AG04450 (cell line): Measurements from ENCODE around the gene GP9. TPM values are rescaled to one million over a fixed set of nuclear protein-coding genes. Genes with fewer than 3 reads are reported as not detected.
"Not testable (repeated sequence)": the region's sequence is repeated elsewhere in the genome, so short reads cannot be mapped to it uniquely, and the experiment has no call there.

Experiments used
- CTCF ChIA-PET: fragments of 300-600, 350-600 bp; formaldehyde crosslinking; extraction: SDS; loops from one replicate; lab custom pipeline; 2022; ENCODE audit warnings: antibody characterized with exemption, inconsistent platforms; lab: Charles Lee
- POLR2A ChIA-PET: fragments of 350-600 bp; formaldehyde crosslinking; extraction: SDS; loops from one replicate; lab custom pipeline; 2021; ENCODE audit warnings: antibody characterized with exemption, inconsistent platforms; lab: Yijun Ruan, JAX
- DNase-seq: peaks from one replicate; pipeline ENCODE4 v3.0.0-alpha.2; 2011; ENCODE audit warnings: low read depth, low spot score
- H3K27ac ChIP-seq: one replicate; pipeline ENCODE4 v1.5.1; 2012; ENCODE audit warnings: low read depth, low read length, control low read depth
- H3K27me3 ChIP-seq: one replicate; pipeline ENCODE4 v1.6.0; 2012; ENCODE audit warnings: low read length; ENCODE audit not compliant: control insufficient read depth, insufficient read depth
- H3K4me3 ChIP-seq: 2 replicates; pipeline ENCODE4 v1.5.1; 2011; ENCODE audit warnings: mild to moderate bottlenecking, low read depth, low read length, control low read depth
- H3K9me3 ChIP-seq: 2 replicates; pipeline ENCODE4 v1.5.1; 2012; ENCODE audit warnings: low read length; ENCODE audit not compliant: control insufficient read depth, insufficient read depth
- CTCF ChIP-seq: IDR thresholded peaks from 2 replicates; pipeline ENCODE4 v1.5.1; 2011; ENCODE audit warnings: low read depth, low read length, control low read depth, inconsistent platforms
- polyA plus RNA-seq: library from polyadenylated mRNA; depleted of rRNA; stranded (reverse); fragments of >200 nt; gene quantifications from 2 replicates; pipeline ENCODE4 v1.2.3, GENCODE V29; 2011

GP9 gene
- polyA plus RNA-seq, 1 experiment, result not detected

- no peak overlapping the region for H3K4me3 ChIP-seq
- no peak overlapping the region for H3K27ac ChIP-seq
- H3K27me3 ChIP-seq, result peaks cover 3% of the 10 kb centered on the region
- DNase-seq, result no peak
- no peak for TF ChIP-seq CTCF
- POLR2A ChIA-PET, result interaction anchor here (0.7 kb wide), 1 partner anchor 100 kb away, joined by 7 read pairs; no protein-coding TSS in a partner anchor
- no peaks in the 10 kb centered on the region for H3K9me3 ChIP-seq
- CTCF ChIA-PET, result interaction anchor here (0.6 to 5.8 kb wide), 3 partner anchors 67 to 161 kb away, joined by 3 to 39 read pairs (median 3); no protein-coding TSS in a partner anchor
Measured at GRCh38 chr3:129084501-129084900, 23.9 kb downstream of the GP9 start.

GRCh38 chr3:129085165-129085715 lies 24.7 kb downstream of the GP9 start:
- Histone ChIP-seq H3K27me3 (peaks cover 3% of the 10 kb centered on the region), H3K9me3 (no peaks in the 10 kb centered on the region), H3K4me3 (no peak overlapping the region), H3K27ac (no peak overlapping the region)
- POLR2A ChIA-PET, result no interaction called here
- no peak for TF ChIP-seq CTCF
- DNase-seq, result no peak
- CTCF ChIA-PET, result interaction anchor here (2.1 to 5.8 kb wide), 2 partner anchors 32 to 115 kb away, joined by 8 to 39 read pairs; no protein-coding TSS in a partner anchor

GRCh38 chr3:129085818-129086217 lies 25.2 kb downstream of the GP9 start:
- TF ChIP-seq CTCF, result no peak
- H3K27ac ChIP-seq, result no peak overlapping the region
- ChIA-PET POLR2A (no interaction called here), CTCF (interaction anchor here (2.1 to 5.8 kb wide), 2 partner anchors 33 to 115 kb away, joined by 8 to 39 read pairs; no protein-coding TSS in a partner anchor)
- DNase-seq, result no peak
- no peaks in the 10 kb centered on the region for H3K9me3 ChIP-seq
- H3K27me3 ChIP-seq, result peaks cover 3% of the 10 kb centered on the region
- no peak overlapping the region for H3K4me3 ChIP-seq

GRCh38 chr3:129087138-129087702 lies 26.6 kb downstream of the GP9 start:
- no peaks in the 10 kb centered on the region for H3K27me3 ChIP-seq
- POLR2A ChIA-PET, result no interaction called here
- CTCF ChIA-PET, result interaction anchor here (2.1 to 5.8 kb wide), 2 partner anchors 34 to 117 kb away, joined by 8 to 39 read pairs; no protein-coding TSS in a partner anchor
- no peak for TF ChIP-seq CTCF
- no peak overlapping the region for H3K4me3 ChIP-seq
- H3K27ac ChIP-seq, result peak overlapping the region; percentile 47
- DNase-seq, result no peak
- no peaks in the 10 kb centered on the region for H3K9me3 ChIP-seq

GRCh38 chr3:129087904-129088303 lies 27.3 kb downstream of the GP9 start:
- H3K9me3 ChIP-seq, DNase-seq, POLR2A ChIA-PET, H3K4me3 ChIP-seq, H3K27me3 ChIP-seq, H3K27ac ChIP-seq: not testable (repeated sequence)
- CTCF ChIA-PET, result interaction anchor here (5.8 kb wide), 1 partner anchor 117 kb away, joined by 39 read pairs; no protein-coding TSS in a partner anchor

GRCh38 chr3:129088312-129088711 lies 27.7 kb downstream of the GP9 start:
- H3K4me3 ChIP-seq, CTCF ChIA-PET, H3K9me3 ChIP-seq, DNase-seq, POLR2A ChIA-PET, H3K27ac ChIP-seq, H3K27me3 ChIP-seq: not testable (repeated sequence)
